Common myeloid progenitor, CD34-positive (primary cell): ENCODE measurements around the gene DOCK9.
"Not testable (repeated sequence)": the region's sequence is repeated elsewhere in the genome, so short reads cannot be mapped to it uniquely, and the experiment has no call there.

Experiments
- CTCF ChIA-PET: fragments of 350-600 bp; sonication (Branson Sonifier 250); formaldehyde crosslinking; loops from one replicate; lab custom pipeline; 2021; ENCODE audit warnings: antibody characterized with exemption; lab: Charles Lee
- POLR2A ChIA-PET: fragments of 350-600 bp; sonication (Branson Sonifier 250); formaldehyde crosslinking; loops from one replicate; lab custom pipeline; 2021; ENCODE audit warnings: antibody characterized with exemption; lab: Charles Lee
- DNase-seq, 3 donors: peaks; one replicate each; pipeline versions ENCODE4 v3.0.0 to v3.0.0-alpha.2; 2013
- H3K27ac ChIP-seq, 2 experiments: 1 replicate in 1 of 2; 2 replicates in 1 of 2; pipeline ENCODE4 v1.7.0; 2013; ENCODE audit warnings: inconsistent platforms in 2 of 2, low read length in 2 of 2, mild to moderate bottlenecking in 2 of 2, low read depth in 1 of 2, moderate library complexity in 1 of 2; ENCODE audit not compliant: severe bottlenecking in 2 of 2, insufficient read depth in 1 of 2, poor library complexity in 1 of 2
- H3K27me3 ChIP-seq, 5 experiments: replicated peaks in 2 of 5; 1 replicate in 3 of 5; 2 replicates in 2 of 5; pipeline versions ENCODE4 v1.6.1 to v1.7.0; 2013; ENCODE audit warnings: low read length in 4 of 5, mild to moderate bottlenecking in 2 of 5, moderate library complexity in 2 of 5, inconsistent platforms in 1 of 5; ENCODE audit not compliant: insufficient read depth in 5 of 5, control insufficient read depth in 4 of 5
- H3K36me3 ChIP-seq, 4 experiments: 1 replicate in 2 of 4; 2 replicates in 2 of 4; pipeline versions ENCODE4 v1.6.1 to v1.7.0; 2013; ENCODE audit warnings: low read length in 3 of 4, control low read depth in 1 of 4, mild to moderate bottlenecking in 1 of 4; ENCODE audit not compliant: control insufficient read depth in 4 of 4, insufficient read depth in 4 of 4
- H3K4me1 ChIP-seq, 4 experiments: 1 replicate in 3 of 4; 2 replicates in 1 of 4; pipeline versions ENCODE4 v1.6.1 to v1.7.1; 2013; ENCODE audit warnings: low read length in 3 of 4, mild to moderate bottlenecking in 3 of 4, control low read depth in 1 of 4, inconsistent platforms in 1 of 4, moderate library complexity in 1 of 4; ENCODE audit not compliant: control insufficient read depth in 4 of 4, insufficient read depth in 4 of 4; ENCODE audit errors: control extremely low read depth in 1 of 4
- H3K4me3 ChIP-seq, 7 experiments: 1 replicate in 4 of 7; 2 replicates in 3 of 7; pipeline versions ENCODE4 v1.5.1 to v1.7.0; 2013; ENCODE audit warnings: mild to moderate bottlenecking in 7 of 7, low read length in 6 of 7, moderate library complexity in 6 of 7, inconsistent platforms in 2 of 7, low read depth in 2 of 7, control low read depth in 1 of 7; ENCODE audit not compliant: insufficient read depth in 4 of 7, control insufficient read depth in 1 of 7; ENCODE audit errors: extremely low read depth in 1 of 7
- H3K9me3 ChIP-seq, 5 experiments: 1 replicate in 4 of 5; 2 replicates in 1 of 5; pipeline versions ENCODE4 v1.6.1 to v1.7.1; 2013; ENCODE audit warnings: low read length in 4 of 5, mild to moderate bottlenecking in 2 of 5, inconsistent platforms in 1 of 5, low read depth in 1 of 5, moderate library complexity in 1 of 5; ENCODE audit not compliant: control insufficient read depth in 4 of 5, insufficient read depth in 2 of 5; ENCODE audit errors: control extremely low read depth in 1 of 5
- WGBS: methylation state at CpG from one replicate; pipeline ENCODE4 v1.1.5; 2013; ENCODE audit not compliant: insufficient coverage; 5-methylcytosine and 5-hydroxymethylcytosine counted together

The DOCK9 gene

GRCh38 chr13:98900442-98900841 lies 77.4 kb downstream of the DOCK9 start:
- Histone ChIP-seq H3K27me3 (peaks cover 0 to 4% (median 0%) of the 10 kb centered on the region in 5 experiments), H3K4me1 (peaks cover 0 to 3% (median 0%) of the 10 kb centered on the region in 4 experiments), H3K27ac (no peak overlapping the region), H3K36me3 (no peaks in the 10 kb centered on the region), H3K4me3 (no peak overlapping the region), H3K9me3 (no peaks in the 10 kb centered on the region)
- no peak for DNase-seq
- ChIA-PET CTCF (interaction anchor here (1.5 to 2.7 kb wide), 4 partner anchors 10 to 85 kb away, joined by 4 to 8 read pairs (median 4); no protein-coding TSS in a partner anchor), POLR2A (no interaction called here)
- WGBS = 93% methylated on average over 2 of the region's 2 CpGs

DNA sequence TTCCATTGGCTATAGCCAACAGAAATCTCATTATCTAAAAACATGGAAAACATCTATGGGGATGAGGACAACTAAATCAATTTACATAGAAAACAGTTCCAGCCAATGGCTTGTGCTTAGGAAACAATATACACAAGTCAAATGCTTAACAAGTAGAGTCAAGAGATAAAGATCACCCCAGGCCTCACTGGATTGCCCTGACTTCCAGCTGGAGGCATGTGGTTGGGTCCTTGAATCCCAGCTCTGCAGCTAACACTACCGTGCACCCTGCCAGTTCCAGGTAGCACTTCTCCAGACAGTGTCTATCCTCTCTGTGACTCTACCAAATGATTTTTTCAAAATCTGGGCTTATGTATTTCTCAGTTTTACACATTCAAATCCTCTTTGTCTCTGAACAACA lies 80.2 kb downstream of the DOCK9 start:
- ChIA-PET CTCF (interaction anchor here (0.7 to 2.6 kb wide), 3 partner anchors 15 to 23 kb away, joined by 3 to 9 read pairs (median 3); no protein-coding TSS in a partner anchor), POLR2A (no interaction called here)
- Histone ChIP-seq H3K9me3 (no peaks in the 10 kb centered on the region), H3K4me1 (peaks cover 4 to 17% (median 10%) of the 10 kb centered on the region in 4 experiments), H3K36me3 (no peaks in the 10 kb centered on the region), H3K27me3 (peaks cover 0 to 4% (median 0%) of the 10 kb centered on the region in 5 experiments), H3K4me3 (no peak overlapping the region), H3K27ac (no peak overlapping the region)
- WGBS = 100% methylated on average over 1 of the region's 1 CpG
- DNase-seq = no peak

- 63% methylated on average over 2 of the region's 2 CpGs for WGBS
- H3K27ac ChIP-seq = no peak overlapping the region
- no peaks in the 10 kb centered on the region for H3K9me3 ChIP-seq
- no peak overlapping the region for H3K4me3 ChIP-seq
- no peak for DNase-seq
- peaks cover 0 to 4% (median 0%) of the 10 kb centered on the region in 5 experiments for H3K27me3 ChIP-seq
- H3K4me1 ChIP-seq = peaks cover 6 to 26% (median 15%) of the 10 kb centered on the region in 4 experiments
- ChIA-PET POLR2A (no interaction called here), CTCF (interaction anchor here (0.7 to 1.5 kb wide), 4 partner anchors 9 to 38 kb away, joined by 3 to 6 read pairs (median 3); no protein-coding TSS in a partner anchor)
- H3K36me3 ChIP-seq = no peaks in the 10 kb centered on the region
Measured at GRCh38 chr13:98896868-98897144, 81.1 kb downstream of the DOCK9 start.

GRCh38 chr13:98896083-98896867 lies 81.6 kb downstream of the DOCK9 start:
- WGBS = 100% methylated on average over 6 of the region's 9 CpGs
- no peaks in the 10 kb centered on the region for H3K36me3 ChIP-seq
- no peak overlapping the region for H3K27ac ChIP-seq
- H3K9me3 ChIP-seq = no peaks in the 10 kb centered on the region
- no peak overlapping the region for H3K4me3 ChIP-seq
- peaks cover 0 to 4% (median 0%) of the 10 kb centered on the region in 5 experiments for H3K27me3 ChIP-seq
- ChIA-PET CTCF (interaction anchor here (0.8 to 1.5 kb wide), 3 partner anchors 10 to 137 kb away, joined by 3 to 6 read pairs (median 3); no protein-coding TSS in a partner anchor), POLR2A (no interaction called here)
- peaks cover 6 to 28% (median 15%) of the 10 kb centered on the region in 4 experiments for H3K4me1 ChIP-seq
- DNase-seq = no peak

DNA sequence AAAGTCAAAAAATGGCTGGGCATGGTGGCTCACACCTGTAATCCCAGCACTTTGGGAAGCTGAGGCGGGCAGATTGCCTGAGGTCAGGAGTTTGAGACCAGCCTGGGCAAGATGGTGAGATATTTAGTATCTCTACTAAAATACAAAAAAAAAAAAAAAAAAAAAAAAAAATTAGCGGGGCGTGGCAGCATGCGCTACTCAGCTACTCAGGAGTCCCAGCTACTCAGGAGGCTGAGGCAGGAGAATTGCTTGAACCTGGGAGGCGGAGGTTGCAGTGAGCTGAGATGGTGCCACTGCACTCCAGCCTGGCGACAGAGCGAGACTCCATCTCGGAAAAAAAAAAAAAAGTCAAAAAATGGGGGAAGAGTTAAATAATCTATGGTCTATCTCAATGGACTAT lies 83.0 kb downstream of the DOCK9 start:
- peaks cover 6 to 42% (median 15%) of the 10 kb centered on the region in 4 experiments for H3K4me1 ChIP-seq
- H3K27me3 ChIP-seq, H3K27ac ChIP-seq, H3K9me3 ChIP-seq, DNase-seq, H3K36me3 ChIP-seq, H3K4me3 ChIP-seq: not testable (repeated sequence)
- no CpG with 5 or more reads among the region's 8 CpGs for WGBS
- POLR2A ChIA-PET = interaction anchor here (0.7 kb wide), 1 partner anchor 75 kb away, joined by 6 read pairs; no protein-coding TSS in a partner anchor
- CTCF ChIA-PET = interaction anchor here (1.1 kb wide), 1 partner anchor 139 kb away, joined by 3 read pairs; no protein-coding TSS in a partner anchor

- no peak for DNase-seq
- 100% methylated on average over 1 of the region's 5 CpGs for WGBS
- Histone ChIP-seq H3K4me1 (peaks cover 6 to 42% (median 15%) of the 10 kb centered on the region in 4 experiments), H3K27ac (no peak overlapping the region), H3K9me3 (no peaks in the 10 kb centered on the region), H3K36me3 (no peaks in the 10 kb centered on the region), H3K27me3 (peaks cover 0 to 5% (median 0%) of the 10 kb centered on the region in 5 experiments), H3K4me3 (peak overlapping the region in 1 of 7 experiments; percentile 6)
- CTCF ChIA-PET = no interaction called here
- POLR2A ChIA-PET = no interaction called here
Measured at GRCh38 chr13:98893371-98893770, 84.5 kb downstream of the DOCK9 start.

DNA sequence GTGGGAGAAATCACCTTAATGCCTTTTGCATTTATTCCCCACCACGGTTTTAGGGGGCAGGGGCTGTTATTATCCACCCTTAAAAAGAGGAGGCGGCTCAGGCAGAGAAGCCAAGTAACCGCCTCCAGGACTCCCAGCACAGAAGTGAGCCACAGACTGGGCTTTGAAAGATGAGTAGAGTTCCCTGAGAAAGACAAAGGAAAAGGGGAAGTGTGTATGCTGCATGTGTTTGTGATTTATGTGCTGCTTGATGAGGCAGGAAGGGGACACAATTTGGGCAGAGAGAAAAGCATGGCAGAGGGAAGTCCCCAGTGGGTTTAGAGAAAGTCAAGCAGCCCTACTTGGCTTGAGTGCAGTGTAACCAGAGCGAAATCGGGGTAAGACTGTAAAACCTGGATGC lies 85.0 kb downstream of the DOCK9 start:
- H3K4me1 ChIP-seq = peaks cover 6 to 42% (median 15%) of the 10 kb centered on the region in 4 experiments

More for the DNA sequence above, 85.0 kb downstream of the DOCK9 start:
- H3K4me3 ChIP-seq = no peak overlapping the region
- CTCF ChIA-PET = no interaction called here
- WGBS = 7% methylated on average over 3 of the region's 5 CpGs
- peak; percentile 65 to 92 (median 90) for DNase-seq
- H3K27me3 ChIP-seq = peaks cover 0 to 3% (median 0%) of the 10 kb centered on the region in 5 experiments
- no peaks in the 10 kb centered on the region for H3K36me3 ChIP-seq
- no peak overlapping the region for H3K27ac ChIP-seq
- POLR2A ChIA-PET = no interaction called here
- H3K9me3 ChIP-seq = no peaks in the 10 kb centered on the region
